ENCODE data around the gene PHF21B.

The PHF21B gene

DNA sequence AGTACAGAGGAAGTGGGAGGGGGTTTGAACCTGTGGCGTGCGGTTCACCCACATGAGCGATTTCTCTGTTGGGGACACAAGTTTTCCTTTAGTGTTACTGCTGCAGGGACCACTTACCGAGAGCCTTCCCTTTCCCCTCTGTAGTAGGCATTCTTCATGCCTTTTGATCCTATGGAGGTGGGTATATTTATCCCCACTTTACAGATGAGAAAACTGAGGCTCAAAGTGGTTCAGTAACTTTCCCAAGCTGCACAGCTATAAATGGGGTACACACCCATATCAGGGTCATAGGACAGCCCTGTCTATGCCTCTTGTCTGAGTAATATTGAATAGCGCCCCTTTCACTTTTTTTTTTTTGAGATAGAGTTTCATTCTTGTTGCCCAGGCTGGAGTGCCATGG lies 3.3 kb upstream of the PHF21B start:
- DNase-seq = no peak

DNA sequence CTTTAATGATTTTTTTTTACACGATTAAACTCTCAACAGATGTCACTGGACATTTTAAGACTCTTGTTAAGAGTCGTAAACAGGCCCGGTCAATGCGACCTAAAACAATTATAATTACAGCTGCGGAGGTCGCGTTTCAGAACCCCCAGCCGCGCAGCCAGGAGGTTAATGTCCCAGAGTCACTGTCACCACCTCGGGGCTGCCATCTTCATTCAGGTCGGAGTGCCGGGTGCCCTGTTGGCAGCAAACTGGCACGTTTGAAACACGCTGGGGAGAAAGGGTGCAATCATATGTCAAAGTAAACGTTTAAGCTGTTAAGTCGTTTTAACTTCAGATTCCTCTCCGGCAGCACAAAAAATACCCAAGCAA lies 711 bp upstream of the PHF21B start:
- DNase-seq = no peak

DNA sequence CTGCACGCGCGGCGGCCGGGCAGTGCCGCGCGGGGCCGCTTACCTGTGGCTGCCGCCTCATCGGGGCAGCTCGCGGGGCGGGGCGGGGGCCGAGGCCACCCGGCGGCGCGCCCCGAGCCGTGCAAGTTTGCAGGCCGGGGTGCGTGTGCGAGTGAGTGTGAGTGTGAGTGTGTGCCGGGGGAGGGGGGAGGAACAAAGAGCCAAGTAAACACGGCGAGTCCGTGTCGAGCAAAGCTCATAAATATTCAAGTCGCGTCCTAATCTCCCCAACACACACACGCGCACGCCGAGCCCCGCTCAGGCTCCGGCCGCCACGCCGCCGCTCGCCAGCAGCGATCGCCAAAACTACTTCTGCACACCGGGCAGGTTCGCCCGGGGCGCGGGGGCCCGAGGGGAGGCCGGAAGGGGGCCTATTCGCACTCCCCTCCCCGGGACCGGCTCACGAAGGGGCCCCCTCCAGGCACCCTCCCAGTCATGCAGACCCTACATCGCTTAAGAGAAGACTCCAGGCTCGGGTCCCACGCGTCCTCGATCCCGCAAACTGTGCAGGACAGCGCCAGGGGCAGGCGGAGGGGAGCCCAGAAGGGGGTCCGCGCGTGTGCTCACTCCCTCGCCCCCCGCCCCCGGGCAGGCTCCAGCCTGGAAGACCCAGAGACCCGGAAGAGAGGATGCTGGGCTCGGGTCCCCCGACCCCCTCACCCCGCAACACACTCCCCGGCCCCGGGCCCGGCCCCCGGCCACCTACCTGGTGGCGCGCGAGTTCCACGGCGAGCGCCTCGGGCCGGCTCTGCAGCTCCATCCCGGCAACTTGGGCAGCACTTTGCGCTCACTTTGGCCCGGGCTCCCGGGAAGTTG lies 827 bp downstream of the PHF21B start:
- DNase-seq = no peak

DNA sequence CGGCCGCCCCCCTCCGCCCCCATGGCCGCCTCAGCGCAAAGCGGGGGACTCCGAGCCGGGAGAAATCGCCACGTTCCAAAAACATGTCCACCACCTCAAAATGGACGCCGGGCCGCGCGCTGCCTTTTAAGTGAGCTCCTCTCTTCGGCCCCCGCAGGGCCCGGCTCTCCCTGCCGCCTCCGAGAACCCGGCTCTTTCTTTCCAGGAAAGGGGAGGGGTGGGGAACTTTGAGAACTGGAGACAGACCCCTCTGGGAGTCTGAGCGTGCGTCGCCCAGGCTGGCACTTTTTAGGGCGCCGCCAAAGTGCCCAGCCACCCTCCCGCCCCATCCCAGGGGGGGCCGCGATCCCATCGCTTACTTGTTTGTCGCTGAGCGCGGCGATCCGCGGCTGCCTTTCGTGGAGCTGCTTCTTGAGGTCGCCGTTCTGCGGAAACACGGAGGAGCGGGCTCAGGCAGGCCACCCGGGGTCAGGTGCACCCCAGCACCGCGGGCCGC lies 1.6 kb downstream of the PHF21B start:
- DNase-seq = no peak

DNA sequence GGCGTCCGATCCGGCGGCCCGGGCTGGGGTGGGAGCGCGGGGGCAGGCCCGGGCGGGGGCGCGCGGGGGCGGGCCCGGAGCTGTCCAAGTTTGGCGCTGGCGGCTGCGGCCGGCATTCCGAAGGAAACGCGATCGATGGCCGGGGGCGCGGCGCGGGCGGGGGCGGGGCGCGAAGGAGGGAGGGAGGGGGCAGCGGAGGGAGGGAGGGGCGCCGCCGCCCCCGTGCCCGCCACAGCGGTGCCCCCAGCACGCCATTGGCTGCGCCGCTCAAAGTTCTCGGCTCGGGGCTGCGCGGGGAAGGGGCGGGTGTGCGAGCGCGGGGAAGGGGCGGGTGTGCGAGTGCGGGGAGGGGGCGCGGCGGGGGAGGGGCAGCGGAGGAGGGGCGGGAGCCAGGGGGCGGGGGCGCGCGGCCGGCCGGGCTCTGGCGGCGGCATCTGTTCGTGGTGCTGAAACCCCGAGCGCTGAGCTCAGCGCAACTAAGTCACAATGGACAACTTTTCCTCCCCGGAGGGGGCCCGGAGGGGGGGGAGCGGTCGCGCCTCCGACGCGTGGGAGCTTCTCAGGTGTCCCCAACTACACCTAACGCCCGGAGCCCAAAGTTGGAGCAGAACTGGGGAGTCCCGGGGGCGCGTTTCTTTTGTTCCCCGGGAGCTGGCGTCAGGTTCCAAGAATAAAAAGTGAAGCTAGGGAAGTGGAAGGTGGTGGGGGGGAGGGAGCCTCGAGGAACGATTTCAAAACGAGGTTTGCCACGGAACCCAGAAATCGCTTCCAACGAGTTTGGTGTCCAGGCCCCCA lies 2.2 kb downstream of the PHF21B start:
- no peak for DNase-seq

DNA sequence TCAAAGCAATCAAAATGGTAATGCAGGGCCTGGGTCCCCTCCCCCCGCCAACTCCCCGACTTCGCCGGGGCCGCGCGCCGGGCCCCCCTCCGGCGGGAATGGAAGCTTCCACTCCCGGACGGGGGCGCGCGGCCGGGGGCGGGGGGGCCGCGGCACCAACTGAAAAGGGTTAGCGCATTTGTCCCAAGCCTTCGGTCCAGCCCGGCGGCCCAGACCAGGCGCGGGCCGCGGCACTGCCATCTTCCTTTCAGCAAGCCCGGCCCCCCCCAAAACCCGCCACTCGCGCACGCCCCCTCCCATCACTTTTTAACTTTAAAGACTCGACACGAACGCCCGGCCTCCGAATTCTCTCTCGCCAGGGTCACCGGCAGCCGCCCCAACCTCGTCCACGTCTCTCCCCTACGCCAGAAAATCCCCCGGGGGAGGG lies 2.8 kb downstream of the PHF21B start:
- no peak for DNase-seq

DNA sequence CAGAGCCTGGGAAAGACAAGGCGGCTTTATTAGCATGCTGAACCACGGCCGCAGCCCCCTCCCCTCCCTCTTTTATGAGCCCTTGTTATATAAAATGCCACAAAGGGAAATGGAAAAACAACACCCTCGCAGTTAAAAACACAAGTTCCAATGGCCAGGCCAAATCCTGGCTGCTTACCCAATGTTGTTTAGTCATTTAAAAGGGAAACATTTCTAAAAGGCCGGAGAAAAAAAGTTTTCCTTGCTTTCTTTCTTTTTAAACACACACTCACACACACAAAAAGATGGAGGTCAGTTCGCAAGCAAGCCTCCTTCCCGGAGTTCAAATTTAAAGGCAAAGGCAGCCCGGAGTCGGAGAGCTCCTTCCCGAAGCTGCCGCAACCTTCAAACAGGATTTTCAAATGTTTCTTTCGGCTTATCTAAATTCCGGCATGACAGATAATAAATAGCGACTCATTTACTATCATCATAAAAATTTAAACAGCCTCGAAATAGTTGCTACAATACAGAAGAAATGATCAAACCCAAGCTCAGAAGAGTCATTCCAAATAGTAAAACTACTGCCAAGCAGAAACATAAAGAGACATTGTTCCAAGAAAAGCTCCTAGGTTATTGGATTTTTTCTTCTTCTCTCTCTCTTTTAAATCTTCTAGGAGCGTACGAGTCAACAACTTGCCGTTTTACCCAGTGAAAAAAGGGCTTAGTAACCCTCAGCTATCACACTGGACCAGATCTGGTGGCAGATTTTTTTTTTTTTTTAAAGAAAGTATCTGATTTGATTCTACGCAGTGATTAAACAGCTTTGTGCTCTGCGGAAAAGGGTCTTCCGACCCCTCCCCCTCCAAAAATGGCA lies 3.5 kb downstream of the PHF21B start:
- no peak for DNase-seq

DNA sequence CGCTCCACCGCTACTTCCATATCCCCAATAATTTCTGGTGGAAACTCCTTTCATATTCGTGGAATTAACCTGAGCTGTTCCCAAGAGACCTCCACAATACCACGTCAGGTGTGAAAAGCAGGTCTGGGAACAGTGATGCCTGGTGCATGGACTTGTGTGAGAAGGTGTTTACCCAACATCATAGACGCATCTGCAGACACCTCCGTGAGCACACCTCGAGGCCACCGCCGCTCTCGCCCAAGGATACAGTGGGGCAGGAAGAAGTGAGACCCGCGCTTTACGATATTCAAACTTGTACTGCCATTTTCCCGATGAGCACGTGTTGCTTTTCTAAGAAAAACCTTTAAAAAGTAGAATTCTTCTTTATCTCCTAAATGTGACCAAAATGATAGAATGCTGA lies 8.2 kb downstream of the PHF21B start:
- DNase-seq = no peak

DNA sequence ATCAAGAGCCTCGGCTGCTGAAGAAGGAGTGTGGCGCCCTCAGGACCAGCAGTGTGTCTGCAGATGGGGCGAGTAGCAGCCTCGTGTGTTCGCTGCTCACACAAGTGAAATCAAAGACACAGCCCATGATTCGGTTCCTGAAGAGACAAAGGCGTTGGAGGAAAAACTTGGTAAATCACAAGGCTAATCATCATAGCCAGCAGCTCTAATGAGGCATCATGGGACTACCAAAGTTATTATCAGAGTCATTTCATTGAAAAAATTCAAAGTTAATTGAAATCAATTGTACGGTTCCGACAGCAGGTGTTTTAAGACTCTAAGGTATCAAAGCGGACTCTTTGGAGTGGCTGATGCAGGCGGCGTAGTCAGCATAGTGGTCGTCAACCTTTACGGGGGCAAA lies 9.5 kb downstream of the PHF21B start:
- no peak for DNase-seq

DNA sequence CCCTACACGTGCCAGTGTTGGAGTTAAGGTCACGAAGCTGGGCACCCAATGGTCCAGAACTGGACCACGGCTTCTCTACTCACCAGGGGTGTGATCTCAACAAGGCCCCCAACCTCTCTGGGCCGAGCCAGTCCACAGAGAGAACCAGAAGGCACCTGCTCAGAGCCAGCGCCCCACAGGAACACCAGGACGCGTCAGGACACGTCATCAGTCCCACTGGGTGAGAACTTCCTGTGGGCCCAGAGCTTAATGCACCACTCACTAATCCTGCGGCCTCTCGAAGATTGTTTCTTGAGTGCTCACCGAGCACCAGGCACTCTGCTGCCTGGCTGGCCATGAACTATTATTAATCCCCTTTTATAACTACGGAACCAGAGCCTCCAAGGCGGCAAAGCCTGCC lies 10.1 kb downstream of the PHF21B start:
- DNase-seq = no peak

DNA sequence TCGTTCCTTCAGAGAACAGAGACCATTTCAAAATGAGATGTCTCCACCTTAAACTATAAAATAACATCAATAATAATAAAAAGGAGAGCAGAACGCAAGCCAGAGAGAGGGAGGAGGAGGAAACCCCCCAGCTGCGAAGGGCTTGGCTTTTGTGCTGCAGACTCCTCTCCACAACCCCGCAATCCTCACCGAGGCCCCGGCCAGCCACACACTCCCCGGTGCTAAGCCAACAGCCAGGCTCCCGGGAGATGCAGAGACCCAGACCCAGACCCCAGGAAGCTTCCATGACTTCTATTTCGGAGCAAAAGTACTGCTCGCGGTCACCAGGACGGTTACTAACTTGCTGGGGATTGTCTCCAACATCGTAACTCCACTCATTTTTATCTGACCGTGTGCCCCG lies 10.6 kb downstream of the PHF21B start:
- no peak for DNase-seq

DNA sequence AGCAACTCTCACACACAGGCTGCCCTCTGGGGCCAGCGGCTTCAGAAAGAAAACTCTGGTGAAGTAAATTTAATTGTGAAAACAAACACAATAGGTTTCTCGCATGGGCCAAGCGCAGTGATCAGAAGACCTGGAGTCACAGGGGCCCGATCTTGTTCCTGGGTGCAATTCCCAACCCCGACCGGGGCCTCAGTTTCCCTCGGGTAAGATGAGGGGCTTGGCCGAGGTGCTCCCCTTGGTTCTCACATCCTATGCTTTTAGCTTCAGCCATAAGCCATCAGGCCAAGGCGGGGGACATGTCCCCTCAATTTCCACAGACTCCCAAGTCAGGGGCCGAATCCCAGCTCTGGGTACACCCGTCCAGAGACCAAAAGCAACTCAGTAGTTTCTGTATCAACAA lies 11.5 kb downstream of the PHF21B start:
- DNase-seq = no peak

DNA sequence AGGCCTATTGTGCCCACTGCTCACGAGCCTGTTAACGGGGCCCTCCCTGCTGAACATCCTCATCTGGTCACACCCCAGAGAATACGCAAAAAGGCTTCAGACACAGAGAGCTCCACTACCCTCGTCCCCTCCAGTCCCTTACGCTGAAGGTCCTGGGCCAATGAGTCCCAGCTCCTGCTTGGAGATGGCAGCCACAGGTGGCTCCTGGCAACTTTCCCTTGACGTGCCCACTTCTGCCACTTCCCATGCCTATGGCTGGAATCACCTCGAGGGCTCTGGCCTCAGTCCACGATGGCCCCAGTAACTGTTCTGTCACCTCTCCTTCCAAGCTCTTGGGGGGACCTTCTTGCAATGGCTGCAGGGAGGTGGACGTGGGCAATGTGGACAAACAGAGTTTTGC lies 12.7 kb downstream of the PHF21B start:
- DNase-seq = no peak

DNA sequence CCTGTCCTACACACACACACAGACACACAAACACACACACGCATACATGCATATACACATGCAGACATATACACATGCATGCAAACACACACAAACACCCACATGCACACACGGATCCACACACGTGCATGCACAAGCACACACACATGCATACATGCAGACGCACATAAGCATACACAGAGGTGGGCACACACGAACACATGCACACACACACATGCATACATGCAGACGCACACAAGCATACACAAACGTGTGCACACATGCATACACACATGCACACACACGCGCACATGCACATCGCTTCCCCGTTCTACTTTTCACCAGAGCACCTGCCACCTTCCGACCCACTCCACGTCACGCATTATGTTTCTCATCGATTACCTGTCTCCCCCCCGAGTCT lies 13.2 kb downstream of the PHF21B start:
- no peak for DNase-seq

DNA sequence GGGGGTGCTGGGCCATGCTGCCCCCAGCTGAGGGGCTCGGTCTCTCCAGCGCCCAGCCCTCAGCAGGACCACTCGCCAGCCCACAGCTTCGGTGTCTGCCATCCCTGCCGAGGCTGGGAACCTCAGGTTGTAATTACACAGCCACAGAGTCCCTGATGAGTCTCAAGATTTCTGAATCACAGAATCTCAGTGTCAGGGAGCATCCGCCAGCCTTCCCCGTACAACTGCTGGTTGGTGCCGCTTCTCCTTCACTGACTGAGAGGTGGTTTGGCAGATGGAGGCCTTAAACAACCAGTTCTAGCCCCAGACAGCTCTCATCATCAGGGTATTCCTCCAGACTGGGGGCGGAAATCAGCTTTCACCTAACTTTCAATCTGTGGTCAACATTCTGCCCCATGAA lies 13.7 kb downstream of the PHF21B start:
- DNase-seq = no peak

DNA sequence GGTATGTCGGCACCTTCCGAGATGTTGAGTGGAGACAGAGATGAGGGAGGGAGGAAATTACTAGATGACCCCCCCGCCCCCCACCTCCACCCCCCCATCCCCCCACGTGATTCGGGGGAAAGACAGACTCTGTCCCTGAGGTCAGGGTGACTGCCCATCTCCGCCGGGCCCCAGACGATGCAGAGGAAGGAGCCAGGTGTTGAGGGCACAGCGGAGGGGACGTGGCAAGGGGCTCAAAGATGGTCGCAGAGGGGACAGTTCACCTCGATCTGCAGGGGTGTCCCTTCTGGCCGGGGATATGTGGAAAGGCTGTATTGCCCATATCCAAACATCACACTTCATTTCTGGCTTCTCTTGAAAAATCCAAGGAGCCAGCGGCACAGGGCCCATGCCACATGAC lies 14.1 kb downstream of the PHF21B start:
- DNase-seq = no peak

DNA sequence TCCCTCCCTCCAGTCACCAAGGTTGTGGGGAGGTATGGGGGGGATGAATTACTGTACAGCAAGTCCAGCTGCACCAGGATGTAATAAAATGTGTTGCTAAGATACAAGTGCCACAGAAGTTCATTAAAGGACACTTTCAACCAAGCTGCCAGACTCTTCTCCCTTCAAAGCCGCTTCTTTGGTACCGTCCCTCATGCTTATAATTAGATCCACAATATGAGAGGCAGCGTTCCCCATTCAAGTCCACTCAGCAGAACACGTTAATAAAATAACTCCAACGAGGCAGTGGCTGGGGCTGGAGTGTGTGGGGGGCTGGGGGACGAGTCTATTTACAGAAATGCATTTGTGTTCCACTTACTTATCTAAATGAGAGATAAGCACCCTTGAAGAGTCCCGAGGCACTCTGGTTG lies 14.7 kb downstream of the PHF21B start:
- DNase-seq = peak; percentile 50

DNA sequence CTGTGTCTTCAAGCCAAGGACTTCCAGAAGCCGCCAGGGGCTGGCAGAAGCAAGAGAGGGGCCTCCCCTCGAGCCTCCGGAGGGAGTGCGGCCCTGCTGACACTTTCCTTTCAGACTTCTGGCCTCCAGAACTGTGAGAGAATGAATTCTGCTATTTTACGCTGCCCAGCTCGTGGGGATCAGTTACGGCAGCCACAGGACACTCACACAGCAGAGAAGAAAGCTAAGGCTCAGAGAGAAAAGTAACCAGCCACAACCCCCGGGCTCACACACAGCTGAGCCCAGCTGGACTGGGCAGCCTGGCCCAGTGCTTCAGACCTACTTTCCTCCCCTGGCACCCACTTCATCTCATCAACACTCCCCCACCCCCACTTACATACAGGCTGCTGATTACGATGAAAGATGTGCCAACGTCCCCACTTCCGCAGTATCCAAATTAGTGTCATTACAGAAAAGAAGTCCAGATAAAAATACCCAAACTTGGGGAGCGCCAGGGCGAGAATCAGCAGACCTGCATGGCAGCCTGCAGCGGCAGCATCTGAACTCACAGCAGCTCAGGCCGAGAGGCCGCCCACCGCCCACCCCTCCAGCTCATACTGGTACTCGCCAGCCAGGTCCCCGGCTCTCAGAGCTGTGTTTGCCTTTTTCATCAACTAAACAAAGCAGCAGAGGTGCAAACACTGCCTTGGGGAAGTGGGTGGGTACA lies 15.3 kb downstream of the PHF21B start:
- no peak for DNase-seq

DNA sequence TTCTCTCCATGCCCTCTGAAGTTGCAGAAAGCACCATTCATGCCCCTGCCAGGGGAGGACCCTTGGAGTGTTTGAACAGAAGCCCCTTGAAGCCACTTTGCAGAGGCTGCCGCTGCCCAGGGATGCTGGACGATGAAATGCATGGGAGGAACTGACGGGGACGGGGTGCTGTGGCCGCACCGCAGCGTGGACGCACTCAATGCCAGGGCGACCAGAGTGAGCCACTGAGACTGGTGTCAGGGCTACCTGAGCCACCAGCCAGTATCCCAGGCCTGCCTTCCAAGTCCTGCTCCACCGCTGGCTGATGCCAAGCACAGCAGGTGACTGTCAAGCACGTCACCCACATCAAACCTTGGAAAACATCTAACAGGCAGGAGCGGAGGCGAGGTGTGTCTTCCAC lies 17.6 kb downstream of the PHF21B start:
- DNase-seq = no peak

DNA sequence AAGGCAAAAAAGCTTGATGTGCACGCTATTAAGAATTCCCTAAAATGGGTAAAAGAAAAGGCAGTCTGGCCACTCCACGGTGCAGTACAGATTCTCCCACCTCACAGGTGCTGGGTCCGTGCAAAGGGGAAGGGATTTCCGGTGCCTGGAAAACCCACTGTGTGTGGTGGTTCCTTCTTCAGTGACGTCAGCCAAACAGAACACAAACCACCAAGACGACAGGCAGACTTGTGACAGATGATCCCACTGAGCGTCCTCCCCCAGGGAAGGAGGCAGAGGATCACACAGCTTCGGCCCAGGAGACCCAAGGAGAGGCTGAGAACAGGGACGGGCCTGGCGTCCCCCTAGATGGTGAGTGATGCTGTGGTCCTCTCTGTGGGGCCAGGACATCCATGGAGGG lies 18.6 kb downstream of the PHF21B start:
- no peak for DNase-seq

DNA sequence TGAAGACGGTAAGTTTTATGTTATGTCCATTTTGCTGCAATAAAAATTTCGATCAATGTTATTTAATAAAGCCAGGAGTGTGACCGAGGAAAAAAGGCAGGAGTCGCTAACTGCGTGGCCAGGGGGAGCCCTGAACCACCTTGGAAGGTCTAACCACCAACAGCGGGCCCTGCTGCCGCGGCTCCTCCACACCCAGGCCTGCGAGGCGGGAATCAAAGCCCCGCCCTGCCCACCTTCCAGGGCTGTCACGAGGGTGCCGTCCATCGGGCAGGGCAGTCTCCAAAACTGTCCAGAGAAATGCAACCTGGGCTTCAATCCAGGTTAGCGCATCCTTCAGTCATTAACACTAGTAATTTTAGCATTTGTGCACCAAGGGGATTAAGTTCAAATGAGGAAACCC lies 19.0 kb downstream of the PHF21B start:
- no peak for DNase-seq

DNA sequence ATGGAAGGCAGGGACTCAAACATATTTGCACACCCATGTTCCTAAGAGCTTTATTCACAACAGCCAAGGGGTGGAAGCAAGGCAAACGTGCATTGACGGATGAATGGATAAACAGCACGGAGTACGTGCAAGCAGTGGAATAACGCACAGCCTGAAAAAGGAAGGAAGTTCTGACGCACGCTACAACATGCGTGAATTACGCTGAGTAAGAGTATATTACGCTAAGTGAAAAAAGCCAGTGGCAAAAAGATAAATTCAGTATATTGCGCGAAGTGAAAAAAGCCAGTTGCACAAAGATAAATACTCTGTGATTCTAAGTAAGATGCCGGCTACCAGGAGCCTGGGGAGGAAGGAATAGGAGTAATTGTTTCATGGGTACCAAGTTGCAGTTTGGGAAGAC lies 19.5 kb downstream of the PHF21B start:
- DNase-seq = no peak

DNA sequence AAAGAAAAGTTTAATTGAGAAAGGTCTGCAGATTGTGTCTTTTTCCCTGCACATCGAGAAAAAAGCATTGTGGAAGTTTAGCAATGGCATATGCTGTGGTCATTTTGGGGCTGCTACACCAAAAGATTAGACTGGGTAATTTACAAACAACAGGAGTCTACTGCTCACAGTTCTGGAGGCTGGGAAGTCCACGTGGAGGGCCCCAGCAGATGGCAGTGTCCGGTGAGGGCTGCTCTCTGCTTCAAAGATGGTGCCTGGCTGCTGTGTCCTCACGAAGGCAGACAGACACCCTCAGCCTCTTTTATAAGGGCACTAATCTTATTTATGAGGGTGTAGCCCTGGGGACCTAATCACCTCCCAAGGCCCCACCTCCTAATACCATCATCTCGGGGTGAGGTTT lies 21.1 kb downstream of the PHF21B start:
- DNase-seq = no peak
